Daoy (cell line): ENCODE results near the gene COL15A1. TPM values are rescaled to one million over a fixed set of nuclear protein-coding genes. Genes with fewer than 3 reads are reported as not detected.

Source experiments
- DNase-seq: peaks from one replicate; pipeline ENCODE4 v3.0.0-alpha.2; 2015; ENCODE audit warnings: low read depth
- total RNA-seq: library from RNA; depleted of rRNA; stranded (reverse); fragments of >200 nt; shearing (Covaris generic); gene quantifications from 2 replicates; pipeline ENCODE4 v1.2.3, GENCODE V29; 2014

COL15A1 gene
- total RNA-seq, 1 experiment from 2014 or later: 0.74 TPM

- DNase-seq: no peak
Measured at GRCh38 chr9:99037769-99038483, 94.2 kb downstream of the COL15A1 start.

- DNase-seq: no peak
Measured at GRCh38 chr9:99038484-99038820, 94.7 kb downstream of the COL15A1 start.

DNA sequence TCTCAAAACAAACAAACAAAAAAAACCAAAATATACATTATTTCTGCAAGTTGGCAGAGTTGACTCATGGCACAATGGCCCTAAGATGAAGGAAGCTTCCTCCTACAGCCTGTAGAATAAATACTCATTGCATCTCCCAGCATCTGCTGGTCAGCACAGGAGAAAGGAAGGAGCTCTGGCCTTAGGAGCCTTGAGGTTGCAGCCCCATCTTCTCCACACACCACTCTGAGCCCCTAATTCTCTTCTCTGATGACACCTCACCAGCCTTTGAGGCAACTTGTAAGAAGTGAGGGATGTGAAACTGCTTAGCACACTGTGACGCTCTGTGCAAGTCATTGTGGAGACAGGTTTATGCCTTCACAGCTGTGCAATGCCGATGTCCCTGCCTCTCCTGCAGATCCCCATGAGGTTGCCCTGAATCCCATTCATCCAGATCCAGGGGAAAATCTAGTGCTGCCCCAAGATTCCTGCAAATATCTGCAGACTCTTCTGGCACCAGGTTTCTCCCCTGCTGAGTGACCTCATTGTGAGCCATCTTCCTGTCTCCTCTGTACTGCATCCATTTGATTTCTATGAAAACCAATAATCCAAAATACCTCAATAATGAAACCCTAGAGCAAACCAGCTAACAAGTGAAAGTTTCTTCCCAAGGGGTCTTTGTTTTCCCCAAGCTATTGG, 95.9 kb downstream of the COL15A1 start:
- DNase-seq: peak; percentile 50

DNA sequence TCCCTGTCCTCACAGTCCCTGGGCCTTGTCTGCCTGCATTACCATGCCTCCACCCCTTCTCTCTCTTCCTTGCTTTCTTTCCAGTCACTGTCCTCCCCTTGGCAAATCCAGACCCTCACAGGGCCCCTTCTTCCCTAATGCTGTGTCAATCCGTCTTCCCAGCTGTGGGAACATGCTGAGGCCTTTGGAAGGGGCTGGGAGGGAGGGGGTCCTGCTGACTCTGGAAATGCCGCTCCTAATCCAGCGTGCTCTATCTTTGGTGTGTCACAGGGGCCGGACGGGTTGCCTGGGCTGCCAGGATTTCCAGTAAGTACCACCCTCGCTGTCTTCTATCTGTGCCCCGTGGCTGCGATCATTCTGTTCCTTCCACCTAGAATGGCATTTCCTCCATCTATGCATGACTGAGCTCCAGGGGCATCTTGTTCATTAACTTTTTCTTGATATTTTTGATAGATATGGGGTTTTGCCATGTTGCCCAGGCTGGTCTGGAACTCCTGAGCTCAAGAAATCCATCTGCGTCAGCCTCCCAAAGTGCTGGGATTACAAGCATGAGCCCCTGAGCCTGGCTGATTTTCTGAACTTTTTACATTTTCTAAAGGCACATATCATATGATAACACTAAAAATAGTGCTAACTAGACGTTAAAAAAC, 96.7 kb downstream of the COL15A1 start:
- no peak for DNase-seq

GRCh38 chr9:99040911-99041582, 97.3 kb downstream of the COL15A1 start:
- peak; percentile 80 for DNase-seq

DNA sequence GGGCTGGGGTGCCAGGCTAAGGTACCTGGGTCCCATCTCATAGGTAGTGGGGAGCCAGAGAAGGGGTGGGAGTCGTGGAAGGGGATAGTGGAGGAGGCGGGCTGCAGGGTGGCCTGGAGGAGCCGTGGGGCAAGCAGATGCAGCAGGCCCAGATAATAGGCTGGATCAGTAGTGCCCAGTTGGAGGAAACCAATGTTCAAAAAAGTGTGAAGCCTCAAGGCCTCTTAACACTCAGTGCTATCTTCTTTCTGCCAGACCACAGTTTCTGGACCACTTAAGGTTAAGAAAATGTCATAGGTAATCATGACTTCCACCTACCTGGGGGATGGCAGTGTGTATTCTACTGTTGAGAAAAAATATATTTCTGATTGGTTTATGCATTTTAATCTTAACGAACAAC, 97.9 kb downstream of the COL15A1 start:
- DNase-seq: no peak

DNA sequence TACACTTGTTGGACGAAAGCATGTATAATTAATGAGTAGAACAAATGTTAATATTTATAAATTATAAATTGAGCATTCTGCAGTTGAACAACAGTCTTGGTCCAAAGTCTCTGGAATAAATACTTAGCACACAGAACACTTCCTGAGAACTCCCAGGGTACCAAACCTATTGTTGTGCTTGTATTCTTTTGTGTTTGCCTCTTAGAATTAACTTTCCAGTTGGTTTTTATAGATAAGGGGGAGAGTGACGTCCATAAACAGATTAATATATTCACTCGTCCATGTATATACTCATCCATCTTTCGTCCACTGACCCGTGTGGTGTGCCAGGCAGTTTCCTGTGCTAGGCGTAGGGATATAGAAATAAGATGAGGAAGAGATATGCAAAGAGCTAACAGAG, 98.9 kb downstream of the COL15A1 start:
- no peak for DNase-seq

- no peak for DNase-seq
Measured at GRCh38 chr9:99044827-99045226, 101.1 kb downstream of the COL15A1 start.

- DNase-seq: no peak
Measured at GRCh38 chr9:99046068-99046467, 102.4 kb downstream of the COL15A1 start.

- no peak for DNase-seq
Measured at GRCh38 chr9:99046542-99047071, 102.9 kb downstream of the COL15A1 start.

DNA sequence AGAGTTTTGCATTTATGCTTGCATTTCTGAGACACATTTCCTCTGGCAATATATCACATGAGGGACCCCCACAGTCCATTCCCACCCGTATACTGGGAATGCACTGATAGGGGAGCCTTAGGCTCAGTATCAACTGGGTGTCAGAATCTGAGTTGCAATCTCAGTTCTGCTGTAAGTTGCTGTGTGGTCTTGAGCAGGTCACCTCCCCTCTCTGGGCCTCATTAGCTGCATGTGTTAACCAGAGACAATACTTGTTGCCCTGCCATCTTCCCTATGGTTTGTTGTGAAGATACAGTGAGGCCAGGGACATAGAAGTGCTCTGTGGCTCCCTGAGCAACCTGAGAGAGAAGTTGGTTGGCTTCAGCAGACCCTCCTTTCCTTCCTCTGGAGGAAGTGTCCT, 105.5 kb downstream of the COL15A1 start:
- DNase-seq: no peak

- DNase-seq: no peak
Measured at GRCh38 chr9:99049641-99050040, 105.9 kb downstream of the COL15A1 start.

- DNase-seq: peak; percentile 69
Measured at GRCh38 chr9:99050292-99050911, 106.7 kb downstream of the COL15A1 start.

DNA sequence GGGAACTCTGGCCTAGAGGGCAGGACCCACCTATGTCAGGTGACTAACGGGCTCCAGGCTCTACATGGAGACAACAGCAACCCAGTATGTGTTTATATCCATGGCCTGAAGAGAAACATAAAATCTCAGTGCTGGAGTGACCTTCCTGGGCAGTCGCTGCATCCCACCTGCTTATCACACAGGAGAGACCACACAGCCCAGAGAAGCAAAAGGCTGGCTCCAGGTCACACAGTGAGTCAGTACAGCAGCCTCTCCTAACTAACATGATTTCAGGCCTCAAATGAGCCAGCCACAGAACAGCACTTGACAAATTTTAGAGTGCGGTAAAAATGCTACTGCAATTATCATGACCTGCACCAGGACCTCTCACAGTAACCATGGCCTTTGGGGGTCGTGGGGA, 107.2 kb downstream of the COL15A1 start:
- peak; percentile 53 for DNase-seq

DNA sequence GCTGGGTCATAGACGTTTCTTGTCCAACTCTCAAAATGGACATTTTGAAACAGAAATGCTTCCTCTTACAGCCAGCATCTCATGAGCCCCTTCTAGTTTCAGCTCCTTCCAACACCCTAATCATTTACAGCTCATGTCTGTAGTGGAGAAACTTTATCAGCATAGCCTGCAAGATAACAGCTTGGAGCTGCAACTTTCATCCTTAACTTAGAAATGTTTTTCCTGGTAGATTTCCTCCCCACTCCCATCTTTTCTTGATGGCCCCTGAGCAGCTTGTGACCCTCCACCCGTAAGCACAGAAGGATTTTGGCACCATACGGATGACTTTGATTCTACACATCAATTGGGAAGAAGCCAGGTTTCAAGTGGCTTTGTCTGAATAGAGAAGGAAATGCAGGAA, 107.7 kb downstream of the COL15A1 start:
- DNase-seq: no peak

DNA sequence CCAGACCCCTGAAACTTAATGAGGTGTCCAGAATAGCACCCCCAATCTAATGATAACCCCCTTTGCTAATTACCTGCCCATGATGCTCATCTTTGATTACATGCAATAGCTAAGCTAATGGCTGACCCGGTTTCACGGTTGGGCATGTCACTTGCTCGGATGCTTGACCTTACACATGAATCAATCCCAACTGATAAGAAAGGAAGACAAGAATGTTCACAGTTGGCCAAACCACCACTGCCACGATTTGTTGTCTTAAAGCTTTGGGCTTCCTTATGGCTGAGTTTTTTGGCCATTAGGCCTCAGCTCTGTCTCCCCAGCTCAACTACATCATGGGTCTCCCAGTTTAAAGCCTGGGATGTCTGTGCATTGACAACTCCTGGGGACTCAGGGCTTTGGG, 108.1 kb downstream of the COL15A1 start:
- peak; percentile 21 for DNase-seq

GRCh38 chr9:99052815-99053715, 109.4 kb downstream of the COL15A1 start:
- DNase-seq: no peak

- peak; percentile 54 for DNase-seq
Measured at GRCh38 chr9:99054581-99054980, 110.9 kb downstream of the COL15A1 start.

DNA sequence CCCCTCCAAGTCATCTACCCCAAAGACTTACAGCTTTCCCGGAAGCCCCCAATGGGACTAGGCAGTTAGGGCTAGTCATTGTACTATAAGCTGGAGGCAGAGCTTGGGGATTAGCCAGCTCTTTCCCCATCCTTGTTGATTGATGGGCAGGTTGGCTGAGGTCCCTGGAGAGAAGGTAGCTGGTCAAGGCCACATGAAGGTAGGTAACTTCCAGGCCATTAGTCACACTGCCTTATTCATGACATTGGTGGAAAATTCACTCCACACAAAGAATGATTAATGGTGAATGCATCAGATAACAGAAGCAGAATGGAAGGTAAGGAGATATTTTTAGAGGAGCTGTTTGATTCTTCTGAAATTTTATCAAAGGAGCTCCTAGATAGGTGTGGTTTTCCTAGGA, 111.7 kb downstream of the COL15A1 start:
- DNase-seq: peak; percentile 60

DNA sequence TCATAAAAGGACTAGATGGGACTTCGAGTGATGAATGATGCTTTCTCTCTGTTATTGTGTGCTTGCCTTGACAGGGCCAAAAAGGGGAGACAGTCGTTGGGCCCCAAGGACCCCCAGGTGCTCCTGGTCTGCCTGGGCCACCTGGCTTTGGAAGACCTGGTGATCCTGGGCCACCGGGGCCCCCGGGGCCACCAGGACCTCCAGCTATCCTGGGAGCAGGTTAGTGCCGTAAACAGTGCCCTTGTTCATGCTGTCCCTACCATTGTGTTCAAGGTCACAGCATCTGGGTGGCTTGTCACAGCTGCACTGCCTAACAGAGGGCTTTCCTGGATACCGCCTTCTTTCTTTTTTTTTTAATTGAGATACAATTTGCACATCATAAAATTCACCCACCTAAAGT, 112.5 kb downstream of the COL15A1 start:
- DNase-seq: no peak
